T47D (cell line): Measurements from ENCODE around the gene ALG14.
"Not testable (repeated sequence)": the region's sequence is repeated elsewhere in the genome, so short reads cannot be mapped to it uniquely, and the experiment has no call there.

Experiments
- DNase-seq, 2 experiments: peaks; one replicate each; pipeline versions ENCODE4 v3.0.0 to v3.0.0-alpha.2; 2011 to 2012; ENCODE audit warnings: low read depth in 1 of 2, low spot score in 1 of 2
- JUND ChIP-seq: IDR thresholded peaks from 2 replicates; pipeline ENCODE4 v1.6.1; 2012; ENCODE audit warnings: low read depth
- in situ Hi-C: cut with HindIII; loops from 2 replicates; pipeline ENCODE4 v1.10.0; 2016; ENCODE audit warnings: low sequenced_read_pairs, low pct_unique_long_range_greater_than_20kb

ALG14 gene

GRCh38 chr1:94942171-94943128, 130.3 kb downstream of the ALG14 start:
- no peak for DNase-seq
- in situ Hi-C loops: no loop called here
- no peak for TF ChIP-seq JUND

DNA sequence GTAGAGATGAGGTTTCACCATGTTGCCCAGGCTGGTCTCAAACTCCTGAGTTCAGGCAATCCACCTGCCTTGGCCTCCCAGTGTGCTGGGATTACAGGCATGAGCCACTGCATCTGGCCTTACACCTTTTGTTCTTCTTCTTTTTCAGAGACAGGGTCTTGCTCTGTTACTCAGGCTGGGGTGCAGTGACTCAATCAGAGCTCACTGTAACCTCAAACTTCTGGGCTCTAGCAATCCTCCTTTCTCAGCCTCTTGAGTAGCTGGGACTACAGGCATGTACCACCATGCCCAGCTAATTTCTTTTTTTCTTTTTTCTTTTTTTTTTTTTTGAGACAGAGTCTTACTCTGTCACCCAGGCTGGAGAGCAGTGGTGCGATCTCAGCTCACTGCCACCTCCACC, 131.3 kb downstream of the ALG14 start:
- DNase-seq, in situ Hi-C loops: not testable (repeated sequence)

DNA sequence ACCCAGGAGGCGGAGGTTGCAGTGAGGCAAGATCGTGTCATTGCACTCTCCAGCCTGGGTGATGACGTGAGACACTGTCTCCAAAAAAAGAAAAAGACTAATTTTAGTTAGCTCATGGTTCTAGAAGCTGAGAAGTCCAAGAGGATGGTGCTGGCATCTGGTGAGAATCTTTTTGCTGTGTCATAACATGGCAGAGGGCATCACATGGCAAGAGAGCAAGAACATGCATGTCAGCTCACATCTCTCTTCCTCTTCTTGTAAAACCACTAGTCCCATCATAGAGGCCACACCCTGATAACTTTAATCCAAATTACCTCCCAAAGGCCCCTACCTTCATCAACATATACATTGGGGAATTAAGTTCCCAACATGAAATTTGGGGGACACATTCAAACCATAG, 132.0 kb downstream of the ALG14 start:
- no peak for TF ChIP-seq JUND
- in situ Hi-C loops: no loop called here
- no peak for DNase-seq

DNA sequence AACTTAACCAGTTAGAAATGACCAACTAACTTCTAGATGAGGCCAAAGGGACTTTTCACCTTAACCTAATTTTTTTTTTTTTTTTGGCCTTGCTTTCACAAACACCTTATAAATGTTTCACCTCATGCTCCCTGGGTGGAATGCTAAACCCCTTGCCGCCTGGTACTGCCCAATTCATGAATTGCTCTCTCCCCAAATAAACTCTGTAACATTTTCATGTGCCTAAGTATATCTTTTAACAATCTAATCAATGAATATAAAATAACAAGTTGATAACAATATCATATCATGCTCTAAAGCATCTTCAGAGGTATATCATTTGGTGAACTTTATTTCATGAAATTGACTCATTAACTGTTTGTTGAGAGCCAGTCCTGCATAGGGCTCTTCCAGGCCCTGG, 134.9 kb downstream of the ALG14 start:
- TF ChIP-seq JUND: no peak
- DNase-seq: no peak
- in situ Hi-C loops: no loop called here

- TF ChIP-seq JUND: no peak
- DNase-seq: no peak
- in situ Hi-C loops: no loop called here
Observed at GRCh38 chr1:94936861-94937620, 135.7 kb downstream of the ALG14 start.

DNA sequence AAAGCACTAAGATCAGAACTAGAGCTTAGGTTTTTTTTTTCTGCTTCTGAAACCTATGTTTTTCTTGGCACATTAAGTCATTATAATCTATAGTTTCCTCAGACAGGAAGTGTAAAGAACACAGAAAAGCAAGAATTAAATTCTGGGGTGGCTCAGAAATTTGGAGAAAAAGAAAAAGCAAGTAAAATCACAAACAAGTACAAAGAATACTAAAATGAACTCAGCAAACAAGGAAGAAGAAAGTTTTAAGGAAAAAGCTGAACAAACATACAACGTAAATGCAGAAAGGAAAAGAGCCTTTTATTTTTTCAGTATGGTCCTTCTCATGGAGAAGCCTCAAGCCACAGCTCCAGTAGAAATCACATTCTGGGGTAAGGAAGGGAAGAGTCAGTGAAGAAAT, 137.3 kb downstream of the ALG14 start:
- DNase-seq: no peak
- no peak for TF ChIP-seq JUND
- in situ Hi-C loops: no loop called here

- TF ChIP-seq JUND: no peak
- in situ Hi-C loops: no loop called here
Observed at GRCh38 chr1:94935034-94935433, 137.7 kb downstream of the ALG14 start.

DNA sequence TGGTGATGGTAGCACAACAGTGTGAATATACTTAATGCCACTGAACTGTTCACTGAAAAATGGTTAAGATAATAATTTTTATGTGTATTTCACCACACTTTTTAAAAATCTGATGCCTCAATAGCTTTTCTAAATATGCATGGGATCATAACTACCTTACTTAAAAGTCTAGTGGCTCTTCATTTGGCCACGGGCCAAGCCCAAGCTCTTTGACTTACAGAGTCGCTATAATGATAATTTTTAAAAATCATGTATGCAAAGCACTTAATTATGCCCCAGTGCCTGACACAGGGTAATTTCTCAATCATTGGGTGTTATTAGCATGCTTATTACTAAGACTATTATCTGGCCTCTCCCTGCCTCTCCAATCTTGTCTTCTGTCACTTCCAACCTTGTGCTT, 138.2 kb downstream of the ALG14 start:
- no peak for TF ChIP-seq JUND
- in situ Hi-C loops: no loop called here
- no peak for DNase-seq

More at GRCh38 chr1:94935034-94935433, 137.7 kb downstream of the ALG14 start:
- no peak for DNase-seq

GRCh38 chr1:94931254-94931841, 141.4 kb downstream of the ALG14 start:
- in situ Hi-C loops: no loop called here
- DNase-seq: no peak
- no peak for TF ChIP-seq JUND

DNA sequence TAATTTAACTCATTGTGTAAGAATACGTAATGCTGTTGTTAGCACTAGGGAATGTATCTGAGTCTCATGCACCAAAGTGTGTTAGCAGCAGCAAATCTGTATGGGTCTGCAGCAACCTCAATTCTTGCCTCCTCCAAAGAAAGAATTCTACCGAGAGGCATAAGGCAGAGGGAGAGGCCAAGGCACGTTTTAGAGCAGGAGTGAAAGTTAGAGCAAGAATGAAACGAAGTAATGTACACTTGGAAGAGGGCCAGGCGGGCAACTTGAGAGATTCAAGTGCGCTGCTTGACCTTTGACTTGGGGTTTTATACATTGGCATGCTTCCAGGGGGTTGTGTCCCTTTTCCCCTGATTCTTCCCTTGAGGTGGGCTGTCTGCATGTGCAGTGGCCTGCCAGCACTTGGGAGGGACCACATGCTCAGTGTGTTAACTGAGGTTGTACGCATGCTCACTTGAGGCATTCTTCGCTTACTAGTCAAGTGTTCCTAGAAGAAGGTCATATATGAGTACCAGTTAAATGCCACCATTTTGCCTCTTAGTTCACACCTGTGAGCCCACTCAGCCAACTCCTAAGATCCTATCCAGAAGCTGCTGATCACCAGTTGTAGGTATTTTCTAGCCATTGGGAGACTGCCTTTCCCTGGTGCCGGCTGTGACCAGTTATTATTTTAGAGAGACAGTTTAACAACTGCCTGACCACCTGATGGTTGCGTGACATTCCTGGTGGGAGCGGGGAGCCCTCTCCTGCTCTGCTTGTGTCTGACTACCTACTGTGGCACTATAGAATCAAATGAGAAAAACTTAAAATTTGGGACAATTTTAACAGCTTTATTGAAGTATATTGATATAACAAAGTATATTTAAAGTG, 143.2 kb downstream of the ALG14 start:
- in situ Hi-C loops: no loop called here
- no peak for TF ChIP-seq JUND
- DNase-seq: no peak

DNA sequence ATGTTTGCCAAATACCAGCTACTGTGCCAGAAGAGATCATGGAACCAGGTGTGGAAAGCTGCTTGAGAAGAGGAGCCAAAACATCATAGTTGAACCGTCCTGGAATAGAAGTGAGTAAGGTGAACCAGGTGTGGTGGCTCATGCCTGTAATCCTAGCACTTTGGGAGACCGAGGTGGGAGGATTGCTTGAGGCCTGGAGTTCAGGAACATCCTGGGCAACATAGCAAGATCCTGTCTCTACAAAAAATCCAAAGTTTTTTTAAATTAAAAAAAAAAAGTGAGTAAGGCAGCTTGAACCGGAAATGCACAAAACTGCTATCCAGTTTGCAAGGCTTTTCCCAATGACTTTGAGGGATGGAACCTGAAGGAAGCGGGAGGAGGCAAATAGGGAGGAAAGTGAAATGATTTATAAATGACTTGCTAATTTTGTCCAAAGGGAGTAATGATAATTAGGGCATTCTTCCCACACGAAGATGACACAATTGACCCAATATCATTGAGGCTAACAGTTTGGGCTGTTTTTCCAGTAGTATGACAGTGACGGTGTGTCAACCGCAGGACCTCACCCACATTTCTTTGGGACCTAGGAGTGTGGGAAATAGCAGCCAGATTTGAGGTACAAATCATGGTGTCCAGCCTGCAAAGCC, 144.3 kb downstream of the ALG14 start:
- no peak for DNase-seq
- in situ Hi-C loops: no loop called here
- TF ChIP-seq JUND: no peak
